HG03064 (cell line): ENCODE measurements around the gene KIF25.

Experiments
- ATAC-seq: cut with Tn5 transposase; IDR thresholded peaks from one replicate; pipeline ENCODE4 v1.9.1; 2021; ENCODE audit warnings: low read depth; ENCODE audit not compliant: unreplicated experiment

KIF25 gene

GRCh38 chr6:168015482-168016175 lies 18.2 kb downstream of the KIF25 start:
- ATAC-seq = no peak

DNA sequence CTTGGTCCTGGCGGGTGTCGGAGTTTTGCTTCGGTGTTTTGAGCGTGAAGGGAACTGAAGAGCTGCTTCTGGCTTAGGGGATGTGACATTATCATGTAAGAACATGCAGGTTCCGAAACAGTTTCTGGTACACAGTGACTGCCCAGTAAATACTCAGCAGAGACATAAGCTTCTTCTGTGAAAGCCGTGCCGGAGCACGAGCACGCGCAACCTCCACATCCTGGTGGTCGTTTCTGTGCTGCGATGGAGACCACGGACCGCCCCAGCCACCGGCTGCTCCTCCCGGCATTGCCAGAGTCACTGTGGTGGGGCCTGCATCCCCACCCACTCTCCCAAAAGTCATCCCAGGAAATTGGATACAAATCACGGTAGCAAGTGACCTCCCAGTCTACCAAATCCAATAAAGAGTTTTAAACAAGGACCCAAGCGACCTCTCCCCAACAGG lies 18.7 kb downstream of the KIF25 start:
- ATAC-seq = no peak

DNA sequence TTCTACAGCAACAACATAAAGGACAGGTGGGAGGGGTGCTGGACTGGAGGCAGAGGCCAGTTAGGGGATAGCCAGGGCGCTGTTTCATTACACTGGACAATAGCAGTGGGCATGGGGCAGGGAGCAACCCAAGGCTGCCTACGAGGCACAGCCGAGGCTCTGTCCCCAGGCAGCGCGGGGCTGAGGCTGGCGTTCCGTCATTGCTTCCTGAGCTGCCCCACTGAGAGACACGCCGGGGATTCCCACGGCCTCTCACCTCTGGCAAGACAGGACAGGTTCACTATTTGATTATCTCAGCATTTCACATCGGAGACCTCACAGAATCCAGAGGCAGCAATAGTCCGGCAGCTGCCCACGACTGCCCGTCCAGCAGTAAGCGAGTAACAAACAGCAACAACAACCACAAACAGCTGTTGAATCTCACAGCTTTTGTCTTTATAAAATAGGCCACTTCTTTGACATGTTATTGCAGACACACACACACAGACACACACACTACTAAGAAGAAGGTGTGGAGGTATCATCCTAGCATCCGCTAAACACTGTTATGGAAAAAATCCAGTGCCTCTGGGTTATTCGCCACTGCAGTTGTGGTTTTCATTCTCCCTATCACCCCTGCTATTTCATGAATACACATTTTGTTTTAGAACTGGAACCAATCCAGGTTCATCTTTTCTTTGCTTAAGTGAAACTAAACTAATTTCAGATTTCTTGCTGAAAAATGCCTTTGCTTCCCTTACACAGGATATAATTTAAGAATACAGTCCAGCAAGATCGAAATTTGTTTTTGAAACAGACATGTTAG lies 19.5 kb downstream of the KIF25 start:
- no peak for ATAC-seq

- no peak for ATAC-seq
Measured at GRCh38 chr6:168017629-168018028, 20.2 kb downstream of the KIF25 start.

DNA sequence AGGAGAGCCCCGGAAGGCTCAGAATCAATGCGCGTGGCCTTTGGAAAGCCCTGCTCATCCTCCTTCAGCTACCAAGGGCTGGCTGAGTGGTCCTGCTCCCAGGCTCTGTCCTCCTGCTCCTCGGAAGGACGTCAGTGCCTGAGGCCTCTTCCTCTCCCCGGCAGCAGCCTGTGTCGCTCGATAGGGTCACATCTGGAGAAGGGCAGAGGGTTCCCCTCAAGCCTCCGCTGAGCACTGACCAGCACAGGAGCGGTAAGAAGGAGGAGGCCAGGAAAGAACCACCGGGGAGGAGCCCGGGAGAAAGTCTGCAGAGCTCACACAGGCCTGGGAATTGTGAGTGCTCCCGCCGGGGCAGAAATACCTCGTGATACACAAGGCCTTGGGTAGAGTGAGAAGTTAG lies 21.2 kb downstream of the KIF25 start:
- no peak for ATAC-seq

DNA sequence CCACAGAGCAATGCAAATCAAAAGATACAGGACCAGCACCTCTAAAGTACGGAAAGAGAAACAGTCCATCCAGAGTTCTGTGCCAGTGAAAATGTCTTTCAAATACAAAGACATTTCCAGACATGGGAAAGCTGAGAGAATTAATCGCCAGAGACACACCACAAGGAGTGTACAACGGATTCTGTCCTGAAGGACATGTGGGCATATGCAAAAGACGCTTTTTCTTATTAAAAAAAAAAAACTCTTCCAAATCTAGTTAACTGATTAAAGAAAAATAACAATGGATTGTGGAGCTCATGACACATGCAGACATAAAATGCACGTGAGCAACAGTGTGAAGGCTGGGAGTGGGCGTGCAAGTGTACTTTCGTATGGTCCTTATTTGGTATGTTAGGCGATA lies 22.8 kb downstream of the KIF25 start:
- ATAC-seq = no peak

- ATAC-seq = no peak
Measured at GRCh38 chr6:168021581-168021980, 24.1 kb downstream of the KIF25 start.

- no peak for ATAC-seq
Measured at GRCh38 chr6:168022488-168023321, 25.2 kb downstream of the KIF25 start.

DNA sequence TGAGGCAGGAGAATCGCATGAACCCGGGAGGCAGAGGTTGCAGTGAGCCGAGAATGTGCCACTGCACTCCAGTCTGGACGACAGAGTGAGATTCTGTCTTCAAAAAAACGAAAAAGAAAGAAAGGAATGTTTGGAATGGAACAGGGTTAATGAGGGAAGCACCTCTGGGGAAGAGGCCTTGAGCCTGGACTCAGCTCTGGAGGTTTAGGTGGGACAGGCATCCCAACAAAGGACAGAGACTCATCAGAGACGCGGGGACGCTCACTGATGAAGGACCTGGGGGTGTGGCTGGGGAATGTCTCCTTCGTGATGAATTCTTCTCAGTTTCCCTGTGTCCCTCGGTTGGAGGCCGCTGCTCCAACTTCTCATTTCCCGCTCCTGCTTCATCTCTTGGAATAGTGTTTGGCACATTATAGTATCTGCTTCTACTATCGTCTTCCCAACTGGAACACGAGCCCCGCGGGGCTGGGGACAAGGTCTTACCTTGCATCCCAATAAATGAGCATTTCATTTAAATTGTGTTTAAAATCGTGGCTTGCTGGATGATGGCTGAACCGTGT lies 27.6 kb downstream of the KIF25 start:
- no peak for ATAC-seq

DNA sequence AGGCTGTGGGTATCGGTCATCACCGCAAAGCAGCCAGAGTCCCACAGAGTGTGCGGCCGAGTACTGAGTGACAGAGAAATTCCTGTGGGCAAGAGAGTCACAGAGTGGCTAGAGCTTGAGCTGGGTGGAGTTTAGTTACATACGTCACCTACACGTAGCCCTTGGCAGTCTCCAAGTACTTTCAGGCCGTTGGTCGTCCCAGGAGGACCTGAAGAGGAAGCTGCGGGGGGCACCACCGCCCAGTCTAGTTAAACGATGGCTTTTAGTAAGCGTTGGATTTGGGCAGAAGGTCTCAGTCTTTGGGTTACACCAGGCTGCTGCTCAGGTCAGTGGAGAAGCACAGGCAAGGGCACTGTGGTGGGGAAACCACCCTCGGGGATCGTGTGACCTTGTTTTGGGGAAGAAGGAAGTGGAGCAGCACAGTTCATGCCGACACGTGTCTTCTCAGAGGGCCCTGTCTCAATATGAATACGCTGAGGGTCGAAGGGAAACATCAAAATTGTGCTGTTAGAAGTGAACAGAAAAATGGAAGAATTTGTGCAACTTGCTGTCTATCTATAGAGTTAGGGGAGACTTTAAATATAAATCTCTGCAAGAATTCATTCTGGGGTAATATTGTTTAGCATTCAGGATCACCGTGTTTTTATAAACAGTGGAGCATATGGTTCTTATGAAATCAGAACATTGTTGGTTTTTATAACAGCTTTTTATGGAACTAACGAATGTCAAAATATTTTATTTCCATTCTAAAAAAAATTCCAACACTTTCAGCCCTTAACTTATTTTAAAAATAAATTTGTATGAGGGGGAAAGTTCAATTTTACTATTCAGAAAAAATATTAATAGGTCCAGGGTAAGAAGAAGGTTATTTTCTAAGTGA lies 28.6 kb downstream of the KIF25 start:
- ATAC-seq = no peak

GRCh38 chr6:168026925-168027324 lies 29.5 kb downstream of the KIF25 start:
- no peak for ATAC-seq

- no peak for ATAC-seq
Measured at GRCh38 chr6:168027521-168027920, 30.1 kb downstream of the KIF25 start.

- ATAC-seq = no peak
Measured at GRCh38 chr6:168028181-168028580, 30.7 kb downstream of the KIF25 start.

DNA sequence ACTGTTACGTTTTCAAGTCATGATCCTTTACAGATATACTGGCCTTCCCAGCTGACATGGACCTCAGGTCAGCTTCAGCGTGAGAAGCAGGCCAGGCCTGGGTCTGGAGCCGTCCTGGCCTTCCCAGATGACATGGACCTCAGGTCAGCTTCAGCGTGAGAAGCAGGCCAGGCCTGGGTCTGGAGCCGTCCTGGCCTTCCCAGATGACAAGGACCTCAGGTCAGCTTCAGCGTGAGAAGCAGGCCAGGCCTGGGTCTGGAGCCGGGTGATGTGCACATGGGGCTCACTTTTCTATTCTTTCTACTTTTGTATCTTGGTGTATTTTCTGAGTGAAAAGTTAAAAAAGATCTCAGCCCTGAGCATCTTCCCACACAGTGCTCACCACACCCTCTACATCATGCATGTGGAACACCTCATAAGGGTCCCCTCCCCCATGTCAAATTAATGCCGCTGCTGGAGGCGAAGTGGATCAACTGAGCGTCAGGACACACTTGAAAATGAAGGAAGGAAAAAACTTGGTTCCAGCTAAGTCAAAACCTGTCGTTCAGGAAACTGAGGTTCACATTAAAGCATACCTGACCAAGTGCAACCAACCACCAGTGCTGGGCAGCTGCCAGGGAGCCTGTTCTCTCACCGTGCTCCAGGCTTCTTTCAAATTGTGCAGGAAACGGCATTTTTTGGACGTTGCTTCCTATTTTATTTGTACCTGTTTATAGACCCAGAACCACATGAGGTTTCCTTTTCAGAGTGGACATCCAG lies 32.2 kb downstream of the KIF25 start:
- no peak for ATAC-seq

- no peak for ATAC-seq
Measured at GRCh38 chr6:168030218-168030746, 32.8 kb downstream of the KIF25 start.

- ATAC-seq = no peak
Measured at GRCh38 chr6:168030908-168031307, 33.4 kb downstream of the KIF25 start.

DNA sequence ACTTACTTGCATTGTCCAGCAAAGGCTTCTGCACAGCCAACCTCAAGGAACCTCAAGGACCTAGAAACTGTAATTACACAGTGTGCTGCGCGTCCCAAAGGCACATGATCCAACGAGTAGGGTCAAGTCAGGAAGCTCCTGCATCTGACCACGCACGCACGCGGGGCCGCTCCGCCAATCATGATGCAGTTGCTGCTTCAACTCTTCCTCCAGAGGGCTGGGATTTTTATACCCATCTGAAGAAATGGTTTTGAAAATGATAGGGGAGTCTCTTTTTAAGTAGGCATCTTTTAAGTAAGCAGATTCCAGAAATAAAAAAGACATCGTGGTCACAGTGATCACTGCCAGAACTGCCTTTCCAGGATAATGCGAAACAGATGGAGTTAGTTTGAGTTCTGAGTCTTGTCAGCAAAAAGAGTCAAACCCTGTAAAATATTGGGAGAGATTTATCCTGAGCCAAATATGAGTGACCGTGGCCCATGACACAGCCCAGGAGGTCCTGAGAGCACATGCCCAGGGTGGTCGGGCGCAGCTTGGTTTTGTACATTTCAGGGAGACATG lies 34.0 kb downstream of the KIF25 start:
- ATAC-seq = no peak

GRCh38 chr6:168032005-168032760 lies 34.7 kb downstream of the KIF25 start:
- ATAC-seq = no peak
